H1 (cell line): ENCODE results near the gene COPZ2. TPM values are rescaled to one million over a fixed set of nuclear protein-coding genes. Genes with fewer than 3 reads are reported as not detected.

Experiments
- CTCF ChIA-PET: fragments of 300-600 bp; sonication (Branson Sonifier 250); formaldehyde crosslinking; loops from one replicate; lab custom pipeline; 2021; ENCODE audit not compliant: partially characterized antibody; lab: Charles Lee
- POLR2A ChIA-PET: fragments of 300-600 bp; sonication (Branson Sonifier 250); formaldehyde crosslinking; loops from one replicate; lab custom pipeline; 2021; ENCODE audit warnings: inconsistent platforms; ENCODE audit not compliant: partially characterized antibody; lab: Charles Lee
- DNase-seq, 2 experiments: peaks; one replicate each; pipeline versions ENCODE4 v3.0.0 to v3.0.0-alpha.2; 2010 to 2022; ENCODE audit warnings: low spot score in 2 of 2, low read depth in 1 of 2, mixed read lengths in 1 of 2
- FAIRE-seq: peaks from 2 replicates; lab custom pipeline; 2011; peaks lifted over from hg19 to GRCh38; lab: Jason Lieb, UNC
- H2AFZ ChIP-seq: 2 replicates; pipeline ENCODE4 v1.8.1; 2012; ENCODE audit warnings: low read length, inconsistent platforms
- H2AK5ac ChIP-seq: 2 replicates; pipeline ENCODE4 v1.6.1; 2013; ENCODE audit warnings: low read depth, low read length
- H2BK120ac ChIP-seq: replicated peaks from 2 replicates; pipeline ENCODE3; 2013; ENCODE audit warnings: low read depth, low read length, inconsistent platforms
- H2BK12ac ChIP-seq: 2 replicates; pipeline ENCODE4 v1.6.1; 2013; ENCODE audit warnings: low read depth, low read length
- H2BK15ac ChIP-seq: 2 replicates; pipeline ENCODE4 v1.6.1; 2013; ENCODE audit warnings: low read length
- H2BK20ac ChIP-seq: 2 replicates; pipeline ENCODE4 v1.6.1; 2013; ENCODE audit warnings: low read length
- H2BK5ac ChIP-seq: 2 replicates; pipeline ENCODE4 v1.6.1; 2013; ENCODE audit warnings: low read depth, low read length
- H3K14ac ChIP-seq: 2 replicates; pipeline ENCODE4 v1.6.1; 2013; ENCODE audit warnings: inconsistent platforms; ENCODE audit not compliant: insufficient read length
- H3K18ac ChIP-seq: 2 replicates; pipeline ENCODE4 v1.6.1; 2013; ENCODE audit warnings: low read length; ENCODE audit errors: extremely low read depth
- H3K23ac ChIP-seq: 2 replicates; pipeline ENCODE4 v1.6.1; 2013; ENCODE audit warnings: inconsistent platforms; ENCODE audit not compliant: insufficient read length
- H3K23me2 ChIP-seq: 2 replicates; pipeline ENCODE4 v1.6.1; 2013; ENCODE audit warnings: low read depth, low read length
- H3K27ac ChIP-seq: 2 replicates; pipeline ENCODE4 v1.6.1; 2011; ENCODE audit warnings: low read depth, low read length, inconsistent platforms
- H3K27me3 ChIP-seq, 4 experiments: replicated peaks in 1 of 4; 1 replicate in 1 of 4; 2 replicates in 3 of 4; pipeline versions ENCODE4 v1.6.1 to v1.8.1; 2011 to 2013; ENCODE audit warnings: low read length in 3 of 4, mild to moderate bottlenecking in 3 of 4, inconsistent platforms in 2 of 4, mixed read lengths in 2 of 4, moderate library complexity in 1 of 4; ENCODE audit not compliant: control insufficient read depth in 3 of 4, insufficient read depth in 3 of 4; ENCODE audit errors: extremely low read depth in 1 of 4
- H3K36me3 ChIP-seq, 4 experiments: 2 replicates each; pipeline versions ENCODE4 v1.6.1 to v1.8.1; 2011 to 2013; ENCODE audit warnings: mild to moderate bottlenecking in 4 of 4, low read length in 3 of 4, moderate library complexity in 2 of 4, control low read depth in 1 of 4, inconsistent platforms in 1 of 4; ENCODE audit not compliant: insufficient read depth in 4 of 4, control insufficient read depth in 2 of 4
- H3K4ac ChIP-seq: replicated peaks from 2 replicates; pipeline ENCODE3; 2013; ENCODE audit warnings: low read length, low read depth, mixed read lengths, inconsistent platforms; ENCODE audit not compliant: insufficient read length
- H3K4me1 ChIP-seq, 4 experiments: replicated peaks in 1 of 4; 1 replicate in 1 of 4; 2 replicates in 3 of 4; pipeline versions ENCODE4 v1.6.1 to v1.8.1; 2011 to 2013; ENCODE audit warnings: low read length in 3 of 4, inconsistent platforms in 2 of 4, mixed read lengths in 1 of 4; ENCODE audit not compliant: insufficient read depth in 4 of 4, control insufficient read depth in 3 of 4
- H3K4me2 ChIP-seq, 2 experiments: 2 replicates each; pipeline versions ENCODE4 v1.6.1 to v1.8.1; 2011 to 2013; ENCODE audit warnings: low read depth in 2 of 2, low read length in 2 of 2, control low read depth in 1 of 2, inconsistent platforms in 1 of 2, mild to moderate bottlenecking in 1 of 2; ENCODE audit not compliant: insufficient read depth in 1 of 2
- H3K4me3 ChIP-seq, 4 experiments: fragments of 200-600, 300-600 bp in 1 of 4; sonication (generic), shearing (Covaris generic), sonication (Bioruptor Twin) in 1 of 4; 2 replicates each; pipeline versions ENCODE4 v1.5.1 to v1.8.1; 2011 to 2016; ENCODE audit warnings: low read length in 4 of 4, low read depth in 3 of 4, control low read depth in 2 of 4, inconsistent platforms in 2 of 4, mild to moderate bottlenecking in 2 of 4, mixed read lengths in 1 of 4, moderate library complexity in 1 of 4; ENCODE audit not compliant: insufficient read depth in 2 of 4; ENCODE audit errors: extremely low read depth in 1 of 4
- H3K56ac ChIP-seq: replicated peaks from 2 replicates; pipeline ENCODE3; 2013; ENCODE audit warnings: low read depth, mild to moderate bottlenecking, mixed read lengths, low read length, inconsistent platforms; ENCODE audit not compliant: insufficient read length
- H3K79me1 ChIP-seq: 2 replicates; pipeline ENCODE4 v1.6.1; 2013; ENCODE audit warnings: low read depth, low read length, control low read depth
- H3K79me2 ChIP-seq, 2 experiments: 2 replicates each; pipeline versions ENCODE4 v1.6.1 to v1.8.1; 2012 to 2013; ENCODE audit warnings: low read length in 2 of 2, mild to moderate bottlenecking in 2 of 2, inconsistent platforms in 1 of 2; ENCODE audit not compliant: insufficient read depth in 2 of 2, control insufficient read depth in 1 of 2
- H3K9ac ChIP-seq, 4 experiments: replicated peaks in 1 of 4; 1 replicate in 1 of 4; 2 replicates in 3 of 4; pipeline versions ENCODE4 v1.6.1 to v1.8.1; 2011 to 2013; ENCODE audit warnings: low read depth in 3 of 4, low read length in 3 of 4, control low read depth in 2 of 4, mild to moderate bottlenecking in 2 of 4, moderate library complexity in 2 of 4, inconsistent platforms in 1 of 4; ENCODE audit errors: extremely low read depth in 1 of 4
- H3K9me3 ChIP-seq, 2 experiments: 2 replicates each; pipeline versions ENCODE4 v1.6.1 to v1.8.1; 2012 to 2013; ENCODE audit warnings: mild to moderate bottlenecking in 2 of 2, moderate library complexity in 2 of 2, control low read depth in 1 of 2, inconsistent platforms in 1 of 2, low read depth in 1 of 2, low read length in 1 of 2, mixed read lengths in 1 of 2; ENCODE audit not compliant: insufficient read depth in 2 of 2
- H4K20me1 ChIP-seq, 2 experiments: replicated peaks in 1 of 2; 2 replicates each; pipeline versions ENCODE3 to v1.8.1; 2011 to 2013; ENCODE audit warnings: inconsistent platforms in 2 of 2, low read length in 2 of 2, mild to moderate bottlenecking in 1 of 2; ENCODE audit not compliant: insufficient read depth in 2 of 2, control insufficient read depth in 1 of 2
- H4K5ac ChIP-seq: 2 replicates; pipeline ENCODE4 v1.6.1; 2013; ENCODE audit warnings: low read length, low read depth, mixed read lengths, inconsistent platforms; ENCODE audit not compliant: insufficient read length
- H4K8ac ChIP-seq: 2 replicates; pipeline ENCODE4 v1.8.0; 2013; ENCODE audit warnings: mild to moderate bottlenecking, moderate library complexity, low read length, inconsistent platforms; ENCODE audit not compliant: insufficient read depth; ENCODE audit errors: extremely low read depth
- H4K91ac ChIP-seq: replicated peaks from 2 replicates; pipeline ENCODE3; 2013; ENCODE audit warnings: low read length, mixed read lengths, inconsistent platforms; ENCODE audit not compliant: insufficient read length
- JUN ChIP-seq: IDR thresholded peaks from 2 replicates; pipeline ENCODE4 v1.6.1; 2011; ENCODE audit warnings: low read depth, mild to moderate bottlenecking, improper control_type of control experiment, low read length
- KDM5A ChIP-seq: fragments of 200-600 bp; IDR thresholded peaks from 2 replicates; pipeline ENCODE4 v1.7.1; 2012; ENCODE audit warnings: mild to moderate bottlenecking, low read length, inconsistent platforms, mixed read lengths
- SIN3A ChIP-seq, 2 experiments: IDR thresholded peaks in 1 of 2; conservative IDR thresholded peaks in 1 of 2; 2 replicates each; pipeline ENCODE4 v1.6.1; 2011 to 2012; ENCODE audit warnings: low read length in 2 of 2, improper control_type of control experiment in 1 of 2, low read depth in 1 of 2, mild to moderate bottlenecking in 1 of 2
- SP4 ChIP-seq: IDR thresholded peaks from 2 replicates; pipeline ENCODE4 v1.6.1; 2012; ENCODE audit warnings: low read length, inconsistent platforms
- whole genome bisulfite sequencing, 2 experiments: shearing (Covaris generic) in 1 of 2; methylation state at CpG; one replicate each; pipeline versions ENCODE4 v1.1.6 to v1.1.7; 2013 to 2015; ENCODE audit warnings: low lambda C conversion rate in 2 of 2, mixed read lengths in 2 of 2, inconsistent platforms in 1 of 2, low coverage in 1 of 2, missing lambda C conversion rate in 1 of 2; ENCODE audit not compliant: insufficient replicate concordance in 2 of 2, insufficient coverage in 1 of 2, insufficient read length in 1 of 2; ENCODE audit errors: extremely low coverage in 1 of 2, missing lambda C conversion rate in 1 of 2; 5-methylcytosine and 5-hydroxymethylcytosine counted together
- polyA plus RNA-seq, 7 experiments: library from polyadenylated mRNA; depleted of rRNA in 3 of 7; stranded (reverse) in 5 of 7; unstranded in 2 of 7; fragments of >200 nt in 5 of 7; fragments of 200-250 nt in 2 of 7; gene quantifications; 1 replicate in 5 of 7; 2 replicates in 1 of 7; 4 replicates in 1 of 7; pipeline versions ENCODE4 v1.2.1 to v1.2.3, GENCODE V29; 2011 to 2013; ENCODE audit warnings: missing spikeins in 2 of 7, mixed read lengths in 2 of 7
- total RNA-seq: library from RNA; stranded (reverse); fragmentation: NEBNext Ultra II Directional; extraction: Animal tissue kit (Norgen Biotek cat#: 25700); gene quantifications from 2 replicates; pipeline ENCODE4 v1.2.1, GENCODE V29; 2021
- TF ChIP-seq, protein P1 (sequence below): IDR thresholded peaks from 2 replicates; pipeline ENCODE4 v1.6.1; 2012; ENCODE audit warnings: inconsistent platforms

COPZ2 gene
- total and polyA plus RNA-seq, 2 of the 8 experiments (the other 6 are each of a cell fraction or from before 2014, with no cell fraction given) = 0.24 TPM; not detected in 1

DNA sequence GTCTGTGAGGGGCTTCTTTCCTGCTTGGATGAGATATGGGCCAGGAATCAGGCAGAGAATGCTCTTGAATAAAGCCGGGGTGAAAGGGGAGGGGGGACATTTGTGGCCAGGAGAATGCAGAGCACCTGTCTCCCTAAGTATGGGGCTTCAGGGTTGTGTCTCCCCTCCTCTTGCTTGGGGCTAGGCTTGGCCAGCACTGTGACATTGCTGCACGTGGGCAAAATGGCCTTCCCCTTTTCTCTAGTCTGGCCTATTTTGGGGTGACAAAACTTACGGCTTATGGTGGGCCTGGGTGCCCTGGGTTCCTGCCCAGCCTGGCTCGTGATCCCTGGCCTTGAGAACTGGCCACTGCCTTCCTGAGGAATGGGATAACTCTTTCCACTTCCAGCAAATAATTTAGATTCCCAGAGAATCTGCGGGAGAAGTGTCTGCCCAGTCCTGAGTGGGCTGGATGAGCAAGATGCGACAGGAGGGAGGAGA lies 16.2 kb upstream of the COPZ2 start:
- CTCF ChIA-PET = interaction anchor here (0.7 to 14.5 kb wide), 10 partner anchors 11 to 105 kb away, joined by 3 to 203 read pairs (median 12); no protein-coding TSS in a partner anchor
- Histone ChIP-seq H2BK15ac (no peak overlapping the region), H3K9ac (peak overlapping the region in 3 of 4 experiments; percentile 5 to 72 (median 22); a peak in 2 of 7 replicates)

More for the DNA sequence above, 16.2 kb upstream of the COPZ2 start:
- peak overlapping the region; percentile 2 to 52 (median 17); a peak in 6 of 8 replicates for H3K4me3 ChIP-seq
- H2BK120ac ChIP-seq = no peak overlapping the region
- H3K56ac ChIP-seq = no peak overlapping the region
- peaks cover 16 to 51% (median 33%) of the 10 kb centered on the region in 4 experiments for H3K36me3 ChIP-seq
- peak overlapping the region; percentile 25 for H4K5ac ChIP-seq
- peak overlapping the region; percentile 44; the same call in 1 of the 2 replicates for H2AK5ac ChIP-seq
- H3K79me1 ChIP-seq = peaks cover 7% of the 10 kb centered on the region; the same call in 1 of the 2 replicates
- no peak overlapping the region for H2AFZ ChIP-seq
- H3K4ac ChIP-seq = peak overlapping the region; percentile 35
- peak overlapping the region; percentile 70 to 89 for H3K4me2 ChIP-seq
- H2BK20ac ChIP-seq = no peak overlapping the region
- peaks cover 16 to 61% (median 39%) of the 10 kb centered on the region in 4 experiments for H3K4me1 ChIP-seq
- H3K27me3 ChIP-seq = no peaks in the 10 kb centered on the region
- TF ChIP-seq, protein P1, sequence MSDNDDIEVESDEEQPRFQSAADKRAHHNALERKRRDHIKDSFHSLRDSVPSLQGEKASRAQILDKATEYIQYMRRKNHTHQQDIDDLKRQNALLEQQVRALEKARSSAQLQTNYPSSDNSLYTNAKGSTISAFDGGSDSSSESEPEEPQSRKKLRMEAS = peak; percentile 38; the same call in 1 of the 2 replicates
- TF ChIP-seq SIN3A (conservative IDR thresholded peaks at IDR 0.05 in 1 of 2, IDR thresholded peaks at IDR 0.05 in 1 of 2; ENCODE audit: low read depth in 1 of 2, low read length in 2 of 2) = peak in 1 of 2 experiments; percentile 3; a peak in 1 of 4 replicates
- 0 out of 2 replicates have a peak, but pooled peaks have one; percentile 23 for TF ChIP-seq SP4
- TF ChIP-seq JUN = no peak
- TF ChIP-seq KDM5A = no peak
- DNase-seq (no peak), FAIRE-seq (no peak)
- 0 out of 2 replicates have a peak overlapping the region, but pooled peaks have one; percentile 1 for H4K8ac ChIP-seq
- H3K79me2 ChIP-seq = peaks cover 13 to 88% of the 10 kb centered on the region in 2 experiments
- H4K91ac ChIP-seq = no peak overlapping the region
- WGBS, 2 experiments = 46% methylated on average over 6 of the region's 6 CpGs; no CpG with 5 or more reads in 1 of the 2 experiments
- H2BK5ac ChIP-seq = no peak overlapping the region; the same call in 1 of the 2 replicates
- no peak overlapping the region for H3K23ac ChIP-seq
- no peak overlapping the region; the same call in 1 of the 2 replicates for H2BK12ac ChIP-seq
- H3K18ac ChIP-seq = peak overlapping the region; percentile 17; the same call in 1 of the 2 replicates
- H3K23me2 ChIP-seq = peaks cover 10% of the 10 kb centered on the region
- no peaks in the 10 kb centered on the region for H3K9me3 ChIP-seq
- H3K27ac ChIP-seq = peak overlapping the region; percentile 7; the same call in 1 of the 2 replicates
- H3K14ac ChIP-seq = no peak overlapping the region
- H4K20me1 ChIP-seq = peaks cover 8 to 23% of the 10 kb centered on the region in 2 experiments
- POLR2A ChIA-PET = interaction anchor here (1.1 to 41.8 kb wide), 11 partner anchors 12 to 83 kb away, joined by 3 to 1227 read pairs (median 27); partner anchors contain the start of genes CBX1, CDK5RAP3, COPZ2 and NFE2L1
